ENCODE measurements around the gene TPCN1.

TPCN1 gene

DNA sequence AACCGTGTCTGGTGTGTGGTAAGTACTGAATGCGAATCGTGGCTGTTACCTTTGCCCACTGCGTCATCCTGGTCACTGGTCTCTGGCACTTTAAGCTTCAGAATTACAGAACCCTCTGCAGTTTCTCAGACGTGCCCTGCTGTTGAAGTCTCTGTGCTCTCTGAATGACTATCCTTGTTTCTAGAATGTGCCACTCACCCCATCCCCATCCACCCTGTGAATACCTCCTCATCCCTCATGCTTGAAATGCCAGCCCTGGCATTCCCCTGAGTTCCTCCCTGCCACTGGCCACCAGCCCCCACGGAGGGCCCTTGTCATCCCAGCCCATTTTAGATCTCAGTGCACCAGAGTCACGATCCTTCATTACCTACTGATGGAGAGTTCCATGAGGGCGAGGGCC, 21.3 kb downstream of the TPCN1 start:
- DNase-seq, result no peak

DNA sequence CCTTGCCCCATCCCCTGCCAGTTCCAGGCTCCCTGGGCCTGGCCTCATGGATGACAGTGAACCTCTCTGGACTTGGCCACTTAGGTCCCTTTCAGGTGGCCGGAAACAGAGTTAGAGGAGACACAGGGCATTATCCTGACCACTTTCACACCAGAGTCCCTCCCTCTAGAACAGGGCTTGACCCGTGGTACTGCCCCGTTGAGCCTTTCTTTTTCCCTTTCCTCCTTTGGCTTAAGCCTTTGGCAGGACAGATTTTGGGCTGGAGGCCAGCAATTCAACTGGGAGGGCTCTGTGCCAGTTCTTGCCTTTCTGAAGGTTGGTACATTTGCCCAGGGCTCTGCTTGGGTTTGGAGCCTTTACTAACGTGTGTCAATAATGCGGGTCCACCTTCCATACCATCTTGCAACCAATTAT, 22.8 kb downstream of the TPCN1 start:
- no peak for DNase-seq

DNA sequence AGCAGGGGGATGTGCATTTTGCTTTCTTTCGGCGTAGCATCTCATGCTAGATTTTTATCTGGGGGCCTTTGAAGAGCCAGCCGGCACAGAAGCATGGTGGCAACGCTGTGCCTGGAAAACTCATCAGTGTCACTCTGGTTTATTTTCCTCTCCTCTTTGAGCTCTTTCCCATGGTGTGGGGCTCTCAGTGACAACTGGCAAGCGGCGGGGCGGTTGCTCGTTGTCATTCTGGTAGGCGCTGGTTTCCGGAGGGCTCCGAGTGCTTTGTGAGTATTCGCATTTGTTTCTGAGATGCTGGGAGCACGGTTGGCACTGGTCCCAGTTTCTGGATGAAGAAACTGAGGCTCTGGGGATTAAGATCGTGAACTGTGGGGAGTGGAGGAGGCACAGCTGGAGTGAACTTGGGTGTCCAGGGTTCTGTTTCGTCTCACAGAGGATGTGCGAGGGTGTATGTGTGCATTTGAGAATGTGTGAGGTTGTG, 23.3 kb downstream of the TPCN1 start:
- no peak for DNase-seq

DNA sequence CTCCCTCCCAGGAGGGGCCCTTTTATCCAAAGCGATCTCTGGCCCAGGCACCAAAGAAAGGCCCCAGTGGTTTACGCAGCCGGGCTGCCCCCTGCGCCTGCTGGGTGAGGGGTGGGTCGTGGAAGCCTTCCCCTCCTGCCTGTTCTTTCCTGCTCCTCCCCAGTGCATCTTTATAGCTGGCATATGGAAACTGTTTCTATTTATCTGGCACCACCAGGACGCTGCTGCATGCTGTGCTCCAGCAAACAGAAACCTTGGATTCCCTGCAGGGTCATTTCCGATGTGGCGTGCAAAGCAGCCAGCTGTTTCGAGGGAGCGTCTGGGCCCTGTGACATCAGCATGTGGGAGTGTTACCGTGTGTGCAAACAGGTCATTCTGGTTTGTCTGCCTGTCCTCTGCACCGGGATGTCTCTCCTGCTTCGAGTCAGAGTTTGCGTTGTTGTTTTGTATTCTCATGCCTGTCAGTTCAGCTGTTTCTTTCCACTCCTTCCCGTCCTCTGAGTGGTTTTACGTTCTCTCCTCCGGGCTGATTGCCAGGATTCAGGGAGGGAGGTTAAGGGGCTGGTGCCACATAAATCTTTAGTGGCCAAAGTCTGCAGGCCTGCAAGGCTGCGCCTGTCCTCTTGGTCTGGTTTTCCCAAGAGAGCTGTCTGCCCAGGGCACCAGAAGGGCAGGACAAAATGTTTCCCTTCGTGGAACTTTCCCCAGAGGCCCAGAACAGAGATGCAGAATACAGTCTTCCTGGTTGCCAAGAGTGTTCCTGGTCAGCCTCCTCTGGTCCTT, 24.6 kb downstream of the TPCN1 start:
- DNase-seq, result no peak

DNA sequence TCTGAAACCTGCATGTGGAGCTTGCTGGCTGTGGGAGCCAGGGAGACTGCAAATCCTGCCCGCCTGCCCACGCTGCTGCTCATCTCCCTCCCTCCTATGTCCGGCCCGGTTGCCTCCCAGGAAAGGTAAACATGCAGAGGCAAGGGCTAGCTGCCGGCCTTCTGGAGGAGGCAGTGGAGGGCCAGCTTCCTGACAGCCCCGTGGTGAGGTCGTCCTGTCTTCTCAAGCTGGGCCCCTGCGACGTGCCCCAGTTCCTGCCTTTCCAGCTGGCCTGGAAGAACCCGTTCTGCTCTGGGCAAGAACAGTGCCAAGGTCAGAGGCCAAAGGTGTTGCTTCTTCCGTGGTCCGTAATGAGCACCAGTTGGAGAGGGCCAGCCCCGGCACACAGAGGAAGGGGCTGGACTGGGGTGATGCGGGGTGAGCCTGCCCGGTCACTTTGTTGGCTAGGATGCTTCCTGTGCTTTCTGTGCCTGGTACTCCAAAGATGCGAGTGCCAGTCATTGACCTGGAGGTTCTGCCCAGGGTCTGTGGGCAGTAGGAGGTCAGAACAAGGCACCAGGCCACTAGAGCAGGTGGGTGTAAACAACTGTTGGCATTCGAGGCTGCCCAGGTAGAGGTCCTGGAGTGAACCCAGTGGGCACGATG, 25.3 kb downstream of the TPCN1 start:
- no peak for DNase-seq

DNA sequence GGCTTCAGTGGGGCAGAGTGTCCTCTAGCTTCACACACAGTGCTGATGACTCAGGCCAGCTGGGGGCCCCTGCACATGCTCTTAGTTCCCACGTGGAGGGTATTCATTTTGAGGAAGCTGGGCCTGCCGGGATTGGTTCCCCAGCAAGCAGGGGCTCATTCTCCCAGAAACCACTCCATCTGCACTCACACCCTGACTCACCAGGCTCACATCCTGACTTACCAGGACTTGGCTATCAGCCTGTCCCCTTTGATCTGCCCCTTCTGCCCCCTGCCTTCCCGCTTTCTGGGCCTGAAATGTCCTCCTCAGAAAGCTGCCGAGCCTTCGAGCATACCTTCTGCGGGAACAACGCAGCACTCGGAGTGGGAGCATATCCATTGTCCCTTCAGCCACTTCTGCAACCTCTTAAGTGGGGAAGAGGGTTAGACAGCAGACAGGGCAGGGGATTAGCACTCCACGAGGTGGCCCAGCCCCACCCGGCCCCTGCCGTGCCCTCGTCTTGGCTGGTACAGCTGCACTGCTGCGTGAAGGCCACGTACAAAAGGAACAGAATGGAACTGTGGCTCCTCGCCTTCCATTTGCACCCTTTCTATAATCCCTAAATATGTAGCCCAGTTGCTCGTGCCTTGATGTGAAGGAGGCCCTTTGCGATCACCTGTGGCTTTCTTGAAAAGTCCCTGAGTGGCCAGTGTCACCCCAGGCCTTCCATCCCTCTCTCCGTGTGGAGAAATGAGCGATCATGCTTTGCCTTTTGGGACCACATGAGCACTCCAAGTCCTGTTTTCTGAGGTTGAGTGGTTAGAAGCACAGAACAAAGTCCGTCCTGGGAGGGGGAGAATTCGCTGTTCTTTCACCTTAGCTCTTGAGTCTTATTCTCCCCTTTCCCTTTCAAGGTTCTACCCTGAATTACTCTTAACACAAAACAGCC, 26.1 kb downstream of the TPCN1 start:
- DNase-seq, result no peak

DNA sequence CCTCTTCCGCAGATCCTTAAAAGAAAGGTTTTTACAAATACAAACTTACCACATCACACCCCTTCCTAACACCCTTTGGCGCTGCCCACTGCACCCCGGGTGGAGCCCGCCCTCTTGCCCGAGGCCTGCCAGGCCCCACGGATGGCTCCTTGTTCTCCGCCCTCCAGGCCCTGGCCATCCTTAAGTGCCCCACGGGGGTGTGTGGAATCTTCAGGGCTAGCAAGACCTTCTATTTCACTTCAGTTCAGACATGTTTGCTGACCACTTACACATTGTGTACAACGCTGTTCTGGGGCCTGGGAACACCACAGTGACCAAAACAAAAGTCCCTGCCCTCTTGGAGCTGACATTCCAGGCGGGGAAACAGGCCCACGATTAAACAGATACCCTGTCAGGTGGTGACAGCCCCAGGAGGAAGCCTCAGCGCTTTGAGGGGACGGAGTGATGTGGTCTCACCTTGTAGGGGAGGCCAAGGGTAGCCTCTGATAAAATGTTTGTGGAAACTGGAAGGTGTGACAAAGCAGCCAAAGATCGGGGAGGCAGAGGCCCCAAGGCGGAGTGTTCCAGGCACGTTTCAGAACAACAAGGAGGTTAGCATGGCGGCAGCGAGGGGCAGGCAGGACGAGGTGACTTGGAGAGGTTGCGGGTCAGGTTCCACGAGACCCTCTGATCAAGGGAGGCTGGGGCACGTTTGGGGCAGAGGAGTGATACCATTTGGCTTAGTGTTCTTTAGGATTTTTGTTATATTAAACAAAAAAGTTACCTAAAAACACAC, 27.0 kb downstream of the TPCN1 start:
- no peak for DNase-seq

DNA sequence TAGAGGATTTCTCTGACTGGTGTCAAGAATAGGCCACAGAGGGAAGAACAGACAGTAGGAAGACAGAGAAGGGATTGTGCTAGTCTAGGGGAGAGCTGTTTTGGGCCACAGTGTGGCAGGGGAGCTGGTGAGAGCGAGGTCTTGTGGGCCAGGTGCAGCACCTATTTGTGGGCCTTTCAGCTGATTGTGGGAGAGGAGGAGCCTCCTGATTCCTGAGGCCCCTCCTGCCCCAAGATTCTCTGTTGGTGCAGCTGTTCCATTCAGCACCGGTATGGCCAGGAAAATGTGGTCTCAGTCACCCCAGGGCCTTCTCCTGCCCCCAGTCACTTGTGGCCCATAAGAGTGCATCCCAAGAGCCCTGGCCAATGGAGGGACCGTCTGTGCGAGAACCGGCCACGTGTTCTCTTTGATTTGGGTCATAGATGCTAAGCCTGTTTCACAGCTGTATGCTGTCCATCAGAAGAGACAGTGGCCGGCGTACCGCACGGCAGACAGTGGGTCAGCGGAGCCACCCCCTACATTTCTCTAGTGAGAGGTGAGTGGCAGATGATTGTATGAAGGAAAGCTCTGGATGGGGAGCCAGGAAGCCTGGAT, 27.7 kb downstream of the TPCN1 start:
- no peak for DNase-seq

DNA sequence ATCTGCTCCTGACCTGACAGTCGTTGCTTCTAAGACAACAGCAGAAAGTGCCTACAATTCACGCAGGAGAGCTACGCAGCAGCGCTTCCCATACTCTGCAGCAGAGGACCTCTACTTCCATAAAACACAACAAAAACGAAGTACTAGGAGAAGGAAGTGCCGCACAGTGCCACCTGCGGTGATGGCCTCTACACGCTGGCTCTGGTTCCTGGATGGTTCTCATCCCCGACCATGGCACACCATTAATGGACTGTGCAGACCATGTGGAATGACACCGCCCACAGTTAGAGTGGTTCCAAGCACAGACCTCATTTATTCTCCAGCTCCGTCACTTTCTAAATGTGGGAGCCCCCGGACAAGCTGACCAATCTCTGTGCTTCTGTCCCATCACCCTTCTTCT, 28.3 kb downstream of the TPCN1 start:
- no peak for DNase-seq

DNA sequence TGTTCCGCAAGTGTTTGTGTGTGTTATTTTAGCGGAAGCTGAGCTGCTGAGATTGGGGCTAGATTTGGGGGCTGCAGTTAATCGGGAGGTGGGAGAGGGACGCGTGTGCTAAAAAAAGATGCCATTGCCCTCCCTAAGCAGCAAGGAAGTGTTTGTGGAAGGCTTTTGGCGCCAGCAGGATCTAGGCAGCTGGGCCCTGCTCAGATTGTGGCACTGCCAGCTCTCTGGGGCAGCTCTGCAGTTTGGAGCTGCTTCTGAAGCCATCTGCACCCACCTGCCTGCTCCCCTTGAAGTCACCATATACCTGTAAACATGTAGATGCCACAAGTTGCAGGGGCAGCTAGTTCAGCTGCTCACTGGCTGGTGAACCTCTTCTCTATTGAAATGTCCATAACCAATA, 28.8 kb downstream of the TPCN1 start:
- DNase-seq, result no peak

DNA sequence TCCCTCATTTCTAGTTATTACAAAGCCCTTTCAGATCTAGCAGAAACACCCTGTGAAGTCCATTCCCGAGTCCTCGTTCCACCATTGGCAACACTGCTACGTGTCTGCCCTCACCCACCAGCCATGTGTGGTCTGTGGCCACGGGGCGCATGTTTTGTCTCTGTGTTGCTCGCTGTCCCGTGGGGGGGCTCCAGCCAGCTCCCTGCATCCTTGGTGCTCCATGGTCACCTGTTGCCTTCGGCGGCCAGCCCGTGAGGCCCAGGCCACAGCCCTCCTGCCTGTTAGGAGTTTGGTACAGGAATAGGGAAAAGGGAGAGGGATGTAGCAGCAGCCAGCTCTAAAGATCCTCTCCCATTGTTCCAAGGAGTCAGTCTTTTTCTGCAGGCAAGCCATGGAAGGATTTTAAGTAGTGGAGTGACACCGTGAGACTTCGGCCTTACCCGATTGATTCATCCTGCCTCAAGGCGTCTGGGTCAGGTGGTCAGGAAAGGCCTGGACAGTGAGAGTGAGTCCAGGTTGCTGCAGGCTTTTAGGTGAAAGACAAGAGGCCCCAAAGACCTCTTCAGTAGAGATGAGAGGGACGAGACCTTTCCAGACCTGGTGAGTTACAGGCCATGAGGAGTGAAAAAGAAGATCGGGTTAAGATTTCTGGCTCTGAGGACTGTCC, 30.3 kb downstream of the TPCN1 start:
- no peak for DNase-seq

DNA sequence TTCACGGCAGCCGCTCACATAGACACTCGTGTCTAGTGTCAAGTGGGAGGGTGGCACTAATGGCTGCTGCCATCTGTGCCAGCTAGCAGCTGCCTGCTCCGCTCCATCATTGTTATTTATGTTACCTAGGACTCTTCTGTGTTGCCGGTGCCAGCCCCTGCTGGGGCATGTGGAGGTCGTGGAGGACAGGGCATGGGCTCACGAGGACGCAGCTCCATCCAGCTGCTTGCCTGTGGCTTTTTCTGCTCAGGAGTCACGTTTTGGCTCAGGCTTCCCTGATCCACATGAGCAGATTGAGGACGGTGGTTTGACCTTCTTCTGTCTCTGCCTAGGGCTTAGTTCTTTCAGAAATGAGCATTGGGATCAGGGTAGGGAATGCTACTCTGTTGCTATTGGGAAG, 31.2 kb downstream of the TPCN1 start:
- DNase-seq, result no peak

DNA sequence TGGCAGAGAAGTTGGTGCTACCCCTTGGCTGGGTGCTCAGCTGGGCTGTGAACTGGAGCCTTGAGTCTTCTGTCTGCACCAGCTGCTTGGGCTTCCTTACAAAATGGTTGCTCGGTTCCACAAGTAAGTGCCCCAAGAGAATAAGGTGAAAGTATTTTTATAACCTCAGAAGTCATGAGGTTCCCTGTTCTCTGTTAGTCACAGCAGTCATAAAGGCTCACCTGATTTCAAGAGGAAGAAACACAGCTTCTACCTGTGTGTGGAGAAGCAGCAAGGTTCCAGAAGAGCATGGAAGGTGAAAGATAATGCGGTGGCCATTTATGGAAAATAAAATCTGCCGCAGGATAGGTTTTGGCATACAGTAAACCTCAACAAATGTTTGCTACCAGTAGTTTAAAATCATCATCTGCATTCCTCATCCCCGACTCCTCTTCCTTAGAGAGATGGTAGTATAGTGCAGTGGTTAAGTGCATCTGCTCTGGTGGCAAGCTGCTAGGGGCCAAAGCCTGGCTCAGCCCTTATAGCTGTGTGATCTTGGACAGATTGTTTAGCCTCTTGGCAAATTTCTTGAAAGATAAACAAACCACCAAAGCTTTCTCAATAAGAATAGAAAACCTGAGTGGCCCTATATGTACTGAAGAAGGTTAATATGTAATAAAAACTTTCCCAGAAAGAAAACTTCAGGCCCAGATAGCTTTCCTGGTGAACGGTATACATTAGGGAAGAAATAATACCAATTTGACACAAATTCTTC, 32.4 kb downstream of the TPCN1 start:
- DNase-seq, result no peak

DNA sequence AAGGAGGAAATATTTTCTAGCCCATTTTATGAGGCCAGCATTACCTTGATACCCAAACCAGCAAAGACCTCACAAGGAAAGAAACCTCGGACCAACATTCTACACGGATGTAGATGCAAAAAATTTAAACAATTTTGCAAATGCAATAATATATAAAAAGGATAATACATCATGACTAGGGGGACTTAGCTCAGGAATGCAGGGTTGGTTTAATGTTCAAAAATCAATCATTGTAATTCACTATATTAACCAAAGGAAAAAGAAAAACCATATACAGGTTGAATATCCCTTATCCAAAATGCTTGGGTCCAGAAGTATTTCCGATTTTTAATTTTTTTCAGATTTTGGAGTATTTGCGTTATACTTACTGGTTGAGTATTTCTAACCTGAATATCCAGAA, 33.0 kb downstream of the TPCN1 start:
- DNase-seq, result no peak

DNA sequence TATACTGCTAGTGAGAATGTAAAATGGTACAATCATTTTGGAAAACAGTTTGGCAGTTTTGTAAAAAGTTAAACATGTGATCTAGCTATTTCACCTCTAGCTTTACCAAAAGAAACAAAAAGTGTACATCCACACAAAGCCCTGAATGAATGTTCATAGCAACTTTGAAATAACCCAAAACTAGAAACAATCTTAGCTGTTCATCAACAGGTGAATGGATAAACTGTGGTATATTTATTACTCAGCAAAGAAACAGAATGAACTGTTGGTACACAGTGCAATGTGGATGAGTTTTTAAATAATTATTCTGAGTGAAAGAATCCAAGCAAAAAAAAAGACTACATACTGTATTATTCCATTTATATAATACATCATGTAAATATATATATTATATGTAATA, 36.3 kb downstream of the TPCN1 start:
- peak; percentile 7 for DNase-seq

DNA sequence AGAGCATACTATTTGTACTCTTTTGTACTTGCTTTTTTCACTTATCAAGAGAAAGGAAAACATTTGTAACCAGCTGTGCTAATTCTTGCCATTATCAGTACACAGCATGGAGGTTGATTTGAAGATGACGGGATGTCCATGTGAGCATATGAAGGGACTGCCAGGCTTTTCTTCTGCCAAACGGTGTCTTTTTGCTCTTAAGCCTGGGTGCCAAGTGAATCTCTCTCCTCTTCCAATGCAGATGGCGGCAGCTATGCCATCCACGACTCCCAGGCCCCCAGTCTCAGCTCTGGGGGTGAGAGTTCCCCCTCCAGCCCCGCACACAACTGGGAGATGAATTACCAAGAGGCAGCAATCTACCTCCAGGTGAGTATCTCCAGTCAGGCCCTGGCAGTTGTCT, 38.9 kb downstream of the TPCN1 start:
- DNase-seq, result no peak

DNA sequence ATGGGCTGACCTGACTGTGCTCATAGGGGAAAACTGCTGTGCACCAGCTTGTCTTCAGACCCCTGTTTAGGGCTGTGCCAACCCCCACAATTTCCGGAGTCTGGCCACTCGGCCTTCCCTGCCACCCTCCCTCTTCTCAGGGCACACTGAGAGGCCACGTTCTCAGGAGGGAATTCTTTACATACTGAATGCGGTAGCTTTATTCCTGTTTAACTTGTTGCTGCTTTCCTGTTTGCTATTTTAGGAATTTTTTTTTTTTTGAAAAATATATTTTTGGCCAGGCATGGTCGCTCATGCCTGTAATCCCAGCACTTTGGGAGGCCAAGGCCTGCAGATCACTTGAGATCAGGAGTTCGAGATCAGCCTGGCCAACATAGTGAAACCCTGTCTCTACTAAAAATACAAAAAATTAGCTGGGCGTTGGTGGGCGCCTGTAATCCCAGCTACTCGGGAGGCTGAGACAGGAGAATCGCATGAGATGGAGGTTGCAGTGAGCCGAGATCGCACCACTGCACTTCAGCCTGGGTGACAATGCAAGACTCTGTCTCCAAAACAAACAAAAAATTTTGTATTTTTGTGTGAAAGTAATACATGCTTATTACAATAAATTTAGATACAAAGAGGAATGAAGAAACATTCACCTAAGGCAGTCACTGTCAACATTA, 39.5 kb downstream of the TPCN1 start:
- DNase-seq, result no peak

DNA sequence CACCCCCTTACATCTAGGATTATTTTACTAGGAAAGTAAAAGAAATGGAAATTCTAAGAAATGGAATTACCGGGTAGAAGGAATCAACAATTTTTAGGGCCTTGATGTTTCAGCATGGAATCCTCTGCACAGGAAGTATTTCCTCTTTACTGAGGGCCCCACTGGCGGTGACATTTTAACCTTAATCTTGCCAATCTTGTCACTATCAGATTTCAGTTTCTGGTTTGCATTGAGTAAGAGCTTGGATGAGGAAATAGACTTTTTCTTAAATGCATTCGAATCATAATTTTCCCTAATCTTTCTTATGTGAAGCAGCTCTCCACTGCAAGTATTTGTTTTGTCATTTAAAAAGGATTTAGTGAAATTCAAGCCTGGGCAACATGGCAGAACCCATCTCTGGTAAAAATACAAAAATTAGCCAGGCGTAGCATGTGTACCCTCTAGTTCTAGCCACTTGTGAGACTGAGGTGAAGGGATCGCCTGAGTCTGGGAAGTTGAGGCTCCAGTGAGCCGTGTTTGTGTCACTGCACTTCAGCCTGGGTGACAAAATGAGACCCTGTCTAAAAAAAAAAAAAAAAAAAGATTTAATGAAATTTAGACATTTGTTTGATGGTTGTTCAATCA, 40.7 kb downstream of the TPCN1 start:
- peak; percentile 73 for DNase-seq

DNA sequence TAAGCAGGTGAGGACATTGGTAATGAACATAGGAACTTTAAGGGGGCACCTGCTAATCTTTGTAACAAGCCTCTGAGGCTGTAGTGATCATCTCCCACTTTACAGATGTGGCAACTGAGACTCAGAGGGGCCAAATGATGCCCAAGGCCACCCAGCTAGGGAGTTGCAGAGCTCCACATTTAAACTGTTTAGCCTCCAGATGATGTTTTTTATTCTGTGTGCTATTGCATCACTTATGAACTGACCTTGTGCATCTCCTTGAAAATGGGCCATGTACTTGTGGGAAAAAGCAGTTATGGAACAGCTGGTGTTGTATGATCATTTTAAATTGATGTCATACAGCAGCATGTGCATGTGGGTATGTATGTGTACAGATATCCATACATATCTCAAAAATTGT, 41.4 kb downstream of the TPCN1 start:
- DNase-seq, result no peak

DNA sequence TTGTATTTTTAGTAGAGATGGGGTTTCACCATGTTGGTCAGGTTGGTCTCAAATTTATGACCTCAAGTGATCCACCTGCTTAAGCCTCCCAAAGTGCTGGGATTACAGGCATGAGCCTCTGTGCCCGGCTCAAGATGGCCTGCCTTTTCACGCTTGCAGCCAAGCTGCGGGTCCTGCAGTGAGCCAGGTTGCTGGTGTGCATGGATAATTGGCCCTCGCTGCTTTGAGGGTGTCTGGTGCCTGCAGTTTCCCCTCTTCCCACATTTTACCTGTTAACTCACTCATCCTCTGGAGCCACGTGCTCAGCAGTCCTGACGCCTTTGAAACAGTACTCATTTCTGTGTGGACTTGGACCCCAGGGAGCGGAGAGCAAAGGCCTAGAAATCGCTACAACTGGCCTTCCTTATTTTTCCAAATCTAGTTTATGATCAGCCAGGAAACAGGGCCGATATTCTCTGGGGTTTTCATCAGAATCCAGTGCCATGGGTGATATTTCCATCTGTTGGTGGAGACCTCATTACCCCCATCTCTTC, 42.2 kb downstream of the TPCN1 start:
- no peak for DNase-seq

All from activated CD4-positive, alpha-beta T cell treated with anti-CD3 and anti-CD28 coated beads, Interleukin-2, Interleukin-6, amounts not matched to agents 100 ng/mL and 50 ng/mL, durations not matched to agents 16 hours and 8 hours (primary cell).